Kidney (tissue), 14 donors: Measurements from ENCODE around the gene ATXN10. TPM values are rescaled to one million over a fixed set of nuclear protein-coding genes. Genes with fewer than 3 reads are reported as not detected.

Source experiments
- DNase-seq, 5 donors: peaks; one replicate each; pipeline ENCODE4 v3.0.0-alpha.2; 2013 to 2020
- FAIRE-seq: peaks from 2 replicates; lab custom pipeline; 2012; peaks lifted over from hg19 to GRCh38; lab: Jason Lieb, UNC
- H3K27ac ChIP-seq, 2 donors: one replicate each; pipeline ENCODE4 v1.7.0; 2013; ENCODE audit warnings: low read depth in 2 of 2, low read length in 2 of 2, inconsistent platforms in 1 of 2
- H3K27me3 ChIP-seq: one replicate; pipeline ENCODE4 v1.7.1; 2013; ENCODE audit warnings: low read length, inconsistent platforms; ENCODE audit not compliant: control insufficient read depth, insufficient read depth
- H3K36me3 ChIP-seq, 3 donors: one replicate each; pipeline versions ENCODE4 v1.7.0 to v1.7.1; 2013; ENCODE audit warnings: low read length in 3 of 3, control low read depth in 1 of 3, inconsistent platforms in 1 of 3; ENCODE audit not compliant: insufficient read depth in 3 of 3, control insufficient read depth in 2 of 3
- H3K4me1 ChIP-seq, 3 donors: one replicate each; pipeline versions ENCODE4 v1.7.0 to v1.7.1; 2013; ENCODE audit warnings: low read length in 3 of 3, inconsistent platforms in 1 of 3, low read depth in 1 of 3; ENCODE audit not compliant: control insufficient read depth in 2 of 3, insufficient read depth in 2 of 3
- H3K4me3 ChIP-seq, 3 donors: one replicate each; pipeline versions ENCODE4 v1.7.0 to v1.8.1; 2013; ENCODE audit warnings: low read length in 3 of 3, control low read depth in 1 of 3, inconsistent platforms in 1 of 3
- H3K9ac ChIP-seq, 3 donors: one replicate each; pipeline versions ENCODE4 v1.7.0 to v1.7.1; 2013; ENCODE audit warnings: low read length in 3 of 3, control low read depth in 1 of 3, inconsistent platforms in 1 of 3
- H3K9me3 ChIP-seq, 3 donors: one replicate each; pipeline versions ENCODE4 v1.7.0 to v1.7.1; 2013; ENCODE audit warnings: low read length in 3 of 3, control low read depth in 1 of 3, inconsistent platforms in 1 of 3; ENCODE audit not compliant: control insufficient read depth in 2 of 3, insufficient read depth in 1 of 3
- intact Hi-C: fragments of 100-400 bp; cut with DNase I; formaldehyde crosslinking; loops from one replicate; pipeline ENCODE4 v1.11.1; 2022
- polyA plus RNA-seq: library from polyadenylated mRNA; stranded (reverse); fragments of 350-450 nt; fragmentation: Illumina TruSeq; extraction: RNeasy Lipid Tissue Mini Kit (QIAGEN cat#74804); gene quantifications from one replicate; pipeline ENCODE4 v1.2.3, GENCODE V29; 2014; ENCODE audit warnings: low read depth, low replicate concordance; ENCODE audit not compliant: insufficient read depth
- total RNA-seq: library from RNA; stranded (reverse); fragmentation: NEBNext Ultra II Directional; extraction: Animal tissue kit (Norgen Biotek cat#: 25700); gene quantifications from one replicate; pipeline ENCODE4 v1.2.1, GENCODE V29; 2021
- TF ChIP-seq, protein P1 (sequence below): IDR thresholded peaks from 3 replicates; pipeline ENCODE4 v1.5.1; 2012; ENCODE audit warnings: mild to moderate bottlenecking, moderate library complexity, borderline replicate concordance; ENCODE audit not compliant: insufficient read depth; ENCODE audit errors: extremely low read depth
- donor health status: control.
- donor health status: control.
- donor health status: control.
- donor health status: control.
- donor health status: control.
- donor health status: DM: yes; HTN: yes; CAD: no.
- donor health status: Normal renal cell carcinoma (clear cell type).

ATXN10 gene
- total and polyA plus RNA-seq, 2 donors from 2014 or later = 121 to 142 TPM

DNA sequence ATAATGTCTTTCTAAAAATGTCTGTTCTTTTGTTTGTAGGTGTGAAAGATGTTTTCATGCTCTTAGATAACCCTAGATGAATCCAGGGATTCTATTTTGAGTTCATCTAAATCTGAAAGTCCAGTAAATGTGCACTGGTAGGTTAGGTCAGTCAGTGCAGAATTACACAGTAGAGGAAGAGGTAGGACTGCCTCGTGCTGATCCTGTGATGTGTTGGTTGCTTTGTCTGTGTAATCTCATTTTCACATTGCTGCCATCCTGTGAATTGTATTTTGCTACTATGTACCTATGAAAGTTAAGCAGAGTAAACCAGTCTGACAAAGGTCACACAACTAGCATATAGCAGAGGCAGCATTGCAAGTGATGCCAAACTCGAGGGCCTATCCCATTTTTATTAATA lies 36.5 kb downstream of the ATXN10 start:
- H3K36me3 ChIP-seq = peaks cover 4 to 19% (median 12%) of the 10 kb centered on the region in 3 donors
- H3K4me1 ChIP-seq = peaks cover 0 to 6% (median 0%) of the 10 kb centered on the region in 3 donors
- H3K4me3 ChIP-seq = no peak overlapping the region
- no peak overlapping the region for H3K27ac ChIP-seq
- DNase-seq = no peak
- H3K9me3 ChIP-seq = no peaks in the 10 kb centered on the region
- H3K27me3 ChIP-seq = no peaks in the 10 kb centered on the region
- H3K9ac ChIP-seq = no peak overlapping the region
- intact Hi-C loops = no loop called here
- no peak for FAIRE-seq
- TF ChIP-seq, protein P1, sequence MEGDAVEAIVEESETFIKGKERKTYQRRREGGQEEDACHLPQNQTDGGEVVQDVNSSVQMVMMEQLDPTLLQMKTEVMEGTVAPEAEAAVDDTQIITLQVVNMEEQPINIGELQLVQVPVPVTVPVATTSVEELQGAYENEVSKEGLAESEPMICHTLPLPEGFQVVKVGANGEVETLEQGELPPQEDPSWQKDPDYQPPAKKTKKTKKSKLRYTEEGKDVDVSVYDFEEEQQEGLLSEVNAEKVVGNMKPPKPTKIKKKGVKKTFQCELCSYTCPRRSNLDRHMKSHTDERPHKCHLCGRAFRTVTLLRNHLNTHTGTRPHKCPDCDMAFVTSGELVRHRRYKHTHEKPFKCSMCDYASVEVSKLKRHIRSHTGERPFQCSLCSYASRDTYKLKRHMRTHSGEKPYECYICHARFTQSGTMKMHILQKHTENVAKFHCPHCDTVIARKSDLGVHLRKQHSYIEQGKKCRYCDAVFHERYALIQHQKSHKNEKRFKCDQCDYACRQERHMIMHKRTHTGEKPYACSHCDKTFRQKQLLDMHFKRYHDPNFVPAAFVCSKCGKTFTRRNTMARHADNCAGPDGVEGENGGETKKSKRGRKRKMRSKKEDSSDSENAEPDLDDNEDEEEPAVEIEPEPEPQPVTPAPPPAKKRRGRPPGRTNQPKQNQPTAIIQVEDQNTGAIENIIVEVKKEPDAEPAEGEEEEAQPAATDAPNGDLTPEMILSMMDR = no peak

DNA sequence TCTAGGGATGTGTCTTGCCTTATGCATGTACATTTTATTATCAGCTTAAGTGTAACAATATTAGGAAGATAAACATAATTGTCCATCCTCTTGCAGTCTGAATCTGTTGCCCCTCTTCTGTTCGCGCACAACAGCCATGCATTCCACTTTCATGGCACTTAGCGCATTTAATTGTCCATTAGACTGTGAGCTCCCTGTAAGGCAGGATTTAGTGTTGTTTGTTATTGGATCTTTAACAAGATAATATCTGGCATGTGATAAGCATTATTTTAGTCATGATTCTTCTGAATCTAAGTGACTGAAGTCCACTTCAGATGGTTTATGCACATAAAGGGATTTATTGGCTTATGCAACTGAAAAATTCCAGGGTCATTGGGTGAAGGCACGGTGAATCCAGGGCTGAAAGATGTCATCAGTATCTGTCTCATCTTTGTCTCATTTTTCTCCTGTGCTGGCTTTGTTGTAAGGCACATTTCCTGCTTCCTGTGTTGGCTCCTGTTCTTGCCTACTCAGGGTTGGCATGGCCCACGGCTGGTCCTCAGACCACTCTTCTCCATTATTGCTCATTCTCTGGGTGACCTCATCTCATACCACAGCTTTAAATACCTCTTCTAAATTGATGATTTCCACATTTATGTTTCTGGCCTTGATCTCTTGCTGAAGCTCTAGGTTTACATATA lies 37.6 kb downstream of the ATXN10 start:
- intact Hi-C loops = no loop called here
- H3K4me1 ChIP-seq = peaks cover 0 to 6% (median 0%) of the 10 kb centered on the region in 3 donors

DNA sequence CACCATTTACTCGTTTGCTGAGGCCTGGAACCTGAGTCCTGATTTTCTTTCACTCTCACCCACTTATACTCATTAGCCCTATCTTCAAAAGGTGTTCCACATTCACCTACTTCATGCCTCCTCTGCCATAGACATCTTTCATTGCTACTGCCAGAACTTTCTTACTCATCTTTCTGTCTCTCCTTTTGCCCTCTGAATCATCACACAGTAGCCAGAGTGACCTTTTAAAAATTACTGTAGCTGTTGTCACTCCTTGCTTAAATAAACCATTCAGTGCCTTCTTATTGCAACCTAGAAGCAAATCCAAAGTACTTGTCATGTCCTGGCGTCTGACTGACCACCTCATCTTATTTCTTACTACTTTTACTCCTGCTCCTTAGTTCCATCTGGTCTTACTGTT lies 38.2 kb downstream of the ATXN10 start:
- intact Hi-C loops = no loop called here
- no peak overlapping the region for H3K9ac ChIP-seq
- no peak overlapping the region for H3K4me3 ChIP-seq
- no peaks in the 10 kb centered on the region for H3K9me3 ChIP-seq
- H3K27ac ChIP-seq = no peak overlapping the region
- no peaks in the 10 kb centered on the region for H3K27me3 ChIP-seq
- peaks cover 2 to 9% (median 8%) of the 10 kb centered on the region in 3 donors for H3K36me3 ChIP-seq
- TF ChIP-seq, protein P1 = no peak
- DNase-seq (no peak), FAIRE-seq (no peak)
- peaks cover 0 to 6% (median 0%) of the 10 kb centered on the region in 3 donors for H3K4me1 ChIP-seq

More for the DNA sequence above, 37.6 kb downstream of the ATXN10 start:
- Histone ChIP-seq H3K27me3 (no peaks in the 10 kb centered on the region), H3K9me3 (no peaks in the 10 kb centered on the region), H3K9ac (no peak overlapping the region), H3K27ac (no peak overlapping the region), H3K36me3 (peaks cover 2 to 8% (median 8%) of the 10 kb centered on the region in 3 donors), H3K4me3 (no peak overlapping the region)
- FAIRE-seq = no peak
- TF ChIP-seq, protein P1 = no peak
- DNase-seq = no peak
